22Rv1 (cell line): ENCODE measurements around the gene CERS1.

Source experiments
- H3K27ac ChIP-seq: fragments of 450-650 bp; 2 replicates; pipeline ENCODE4 v1.5.1; 2017
- ZFX ChIP-seq: fragments of 450-650 bp; IDR thresholded peaks from 2 replicates; pipeline ENCODE4 v1.6.1; 2017; ENCODE audit warnings: antibody characterized with exemption, borderline replicate concordance
- TF ChIP-seq, protein P1 (sequence below): fragments of 450-650 bp; IDR thresholded peaks from 2 replicates; pipeline ENCODE4 v1.5.1; 2017; ENCODE audit warnings: mild to moderate bottlenecking

CERS1 gene

DNA sequence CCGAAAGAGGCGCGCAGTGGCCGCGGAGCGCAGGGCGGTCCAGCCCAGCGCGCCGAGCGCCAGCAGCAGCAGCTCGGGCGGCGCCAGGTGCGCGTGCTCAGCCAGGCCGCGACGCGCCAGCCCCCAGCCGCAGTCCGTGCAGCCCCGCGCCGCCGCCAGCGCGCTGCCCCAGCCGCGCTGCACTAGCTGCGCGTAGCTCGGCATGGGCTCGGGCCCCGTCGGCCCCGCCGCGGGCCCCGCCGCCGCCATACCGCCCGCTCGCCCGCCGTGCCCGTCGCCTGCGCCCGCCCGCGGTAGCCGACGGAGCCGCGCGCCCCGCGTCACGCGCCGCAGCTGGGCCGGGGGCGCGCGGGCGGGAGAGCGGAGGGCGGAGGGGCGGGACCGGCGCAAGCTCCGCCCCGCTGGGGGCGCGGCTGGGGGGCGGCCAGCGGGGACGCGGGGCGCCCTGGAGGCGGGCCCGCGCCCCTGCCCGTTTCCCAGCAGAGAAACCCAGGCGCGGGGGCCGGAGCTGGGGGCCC, at the start of gene CERS1:
Gene CERS1, minus strand, starts transcription at position 335 of the 518 bp plus-strand sequence. Its CDS starts 86 bp downstream, at position 249.
- TF ChIP-seq, protein P1, sequence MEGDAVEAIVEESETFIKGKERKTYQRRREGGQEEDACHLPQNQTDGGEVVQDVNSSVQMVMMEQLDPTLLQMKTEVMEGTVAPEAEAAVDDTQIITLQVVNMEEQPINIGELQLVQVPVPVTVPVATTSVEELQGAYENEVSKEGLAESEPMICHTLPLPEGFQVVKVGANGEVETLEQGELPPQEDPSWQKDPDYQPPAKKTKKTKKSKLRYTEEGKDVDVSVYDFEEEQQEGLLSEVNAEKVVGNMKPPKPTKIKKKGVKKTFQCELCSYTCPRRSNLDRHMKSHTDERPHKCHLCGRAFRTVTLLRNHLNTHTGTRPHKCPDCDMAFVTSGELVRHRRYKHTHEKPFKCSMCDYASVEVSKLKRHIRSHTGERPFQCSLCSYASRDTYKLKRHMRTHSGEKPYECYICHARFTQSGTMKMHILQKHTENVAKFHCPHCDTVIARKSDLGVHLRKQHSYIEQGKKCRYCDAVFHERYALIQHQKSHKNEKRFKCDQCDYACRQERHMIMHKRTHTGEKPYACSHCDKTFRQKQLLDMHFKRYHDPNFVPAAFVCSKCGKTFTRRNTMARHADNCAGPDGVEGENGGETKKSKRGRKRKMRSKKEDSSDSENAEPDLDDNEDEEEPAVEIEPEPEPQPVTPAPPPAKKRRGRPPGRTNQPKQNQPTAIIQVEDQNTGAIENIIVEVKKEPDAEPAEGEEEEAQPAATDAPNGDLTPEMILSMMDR = no peak
- no peak for TF ChIP-seq ZFX
- peak within 1 kb of the TSS; percentile 50 for H3K27ac ChIP-seq

GRCh38 chr19:18945297-18945696, 49.3 kb upstream of the CERS1 start:
- H3K27ac ChIP-seq = no peak overlapping the region
- TF ChIP-seq, protein P1 = no peak
- TF ChIP-seq ZFX = no peak

DNA sequence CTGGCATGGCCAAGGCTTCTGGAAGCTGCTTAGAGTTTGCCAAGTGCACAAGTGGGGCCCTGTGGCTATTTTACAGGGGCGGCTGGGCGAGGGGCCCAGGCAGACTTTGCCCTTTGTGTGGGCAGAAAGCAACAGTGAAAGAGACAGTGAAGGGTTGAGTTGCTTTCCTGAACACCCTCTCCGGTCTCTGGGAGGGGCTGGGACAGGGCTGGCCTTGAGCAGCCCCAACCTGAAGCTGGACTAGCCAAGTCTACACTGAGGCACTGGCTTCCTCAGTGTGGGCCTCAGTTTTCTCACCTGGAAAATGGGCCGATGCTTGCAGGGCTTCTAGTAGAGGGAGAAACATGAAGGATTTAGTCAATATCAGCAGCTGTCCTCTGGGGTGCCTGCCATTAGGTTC, 47.5 kb upstream of the CERS1 start:
- TF ChIP-seq, protein P1 = no peak
- no peak for TF ChIP-seq ZFX
- H3K27ac ChIP-seq = no peak overlapping the region

DNA sequence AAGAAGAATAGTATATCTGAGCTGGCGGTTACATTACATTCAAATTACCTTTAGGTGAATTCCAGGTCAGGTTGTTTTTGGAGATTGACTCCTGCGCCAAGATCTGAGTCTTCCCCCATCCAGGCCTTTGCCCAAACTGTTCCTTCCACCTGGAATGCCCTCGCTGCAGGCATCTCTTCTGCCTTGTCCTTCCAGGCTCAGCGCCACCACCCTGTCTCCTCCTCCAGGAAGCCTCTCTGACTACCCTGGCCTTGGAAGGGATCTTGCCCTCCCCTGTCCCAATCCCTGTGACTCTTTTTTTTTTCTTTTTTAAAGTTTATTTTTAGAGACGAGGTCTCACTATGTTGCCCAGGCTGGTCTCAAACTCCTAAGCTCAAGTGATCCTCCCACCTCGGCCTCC, 46.7 kb upstream of the CERS1 start:
- no peak overlapping the region for H3K27ac ChIP-seq
- no peak for TF ChIP-seq ZFX
- TF ChIP-seq, protein P1 = no peak

- TF ChIP-seq, protein P1 = no peak
- no peak for TF ChIP-seq ZFX
- H3K27ac ChIP-seq = no peak overlapping the region
Observed at GRCh38 chr19:18941628-18942354, 45.8 kb upstream of the CERS1 start.

- H3K27ac ChIP-seq = peak within 1 kb of the TSS; percentile 37; the same call in 1 of the 2 replicates
- TF ChIP-seq, protein P1 = peak; percentile 92
- no peak for TF ChIP-seq ZFX
Observed at GRCh38 chr19:18940769-18941627, 45.0 kb upstream of the CERS1 start, which contains the start of gene HOMER3. Gene HOMER3 (minus strand): TSS chr19:18941217. CDS start chr19:18938982, 2,235 bp downstream.
